Large intestine (tissue), 12 donors: ENCODE measurements around the gene ZMAT1. TPM values are rescaled to one million over a fixed set of nuclear protein-coding genes. Genes with fewer than 3 reads are reported as not detected.
A peak's percentile ranks its signal among the peaks of the same experiment; 100 is the strongest.
"Not testable (repeated sequence)": the region's sequence is repeated elsewhere in the genome, so short reads cannot be mapped to it uniquely, and the experiment has no call there.

Source experiments
- DNase-seq, 2 donors: peaks; one replicate each; pipeline versions ENCODE4 v3.0.0 to v3.0.0-alpha.2; 2013
- H3K27ac ChIP-seq: one replicate; pipeline ENCODE4 v1.5.1; 2013; ENCODE audit warnings: low read length
- H3K27me3 ChIP-seq: 2 replicates; pipeline ENCODE4 v1.6.1; 2013; ENCODE audit warnings: low read length; ENCODE audit not compliant: control insufficient read depth, insufficient read depth
- H3K36me3 ChIP-seq: 2 replicates; pipeline ENCODE4 v1.6.1; 2013; ENCODE audit warnings: low read length; ENCODE audit not compliant: control insufficient read depth, insufficient read depth
- H3K4me1 ChIP-seq: one replicate; pipeline ENCODE4 v1.6.1; 2013; ENCODE audit warnings: low read length; ENCODE audit not compliant: control insufficient read depth, insufficient read depth
- H3K4me3 ChIP-seq: one replicate; pipeline ENCODE4 v1.5.1; 2013; ENCODE audit warnings: low read length
- H3K9me3 ChIP-seq: one replicate; pipeline ENCODE4 v1.6.1; 2013; ENCODE audit warnings: mild to moderate bottlenecking, low read depth, low read length, moderate library complexity; ENCODE audit not compliant: control insufficient read depth
- WGBS: methylation state at CpG from one replicate; pipeline ENCODE4 v1.1.5; 2013; ENCODE audit warnings: low lambda C conversion rate; ENCODE audit not compliant: insufficient coverage; 5-methylcytosine and 5-hydroxymethylcytosine counted together
- long read RNA-seq, 11 donors: transcript quantifications; one replicate each; lab custom pipeline, GENCODE V29; 2026
- polyA plus RNA-seq: library from polyadenylated mRNA; unstranded; fragments of 120-200 nt; gene quantifications from one replicate; pipeline ENCODE4 v1.2.1, GENCODE V29; 2013

The ZMAT1 gene
- polyA plus RNA-seq, result 18.4 TPM
- long read RNA-seq, donor 1, full-length matches to known transcripts, result 1 of 1 reads
- long read RNA-seq, donor 1, partial matches to known transcripts, result 0 of 1 reads
- long read RNA-seq, donor 1, other reads (novel, unspliced or antisense), result 0 of 1 reads
- long read RNA-seq, donor 2, full-length matches to known transcripts, result 3 of 8 reads
- long read RNA-seq, donor 2, partial matches to known transcripts, result 5 of 8 reads
- long read RNA-seq, donor 2, other reads (novel, unspliced or antisense), result 0 of 8 reads
- long read RNA-seq, donor 3, full-length matches to known transcripts, result 5 of 5 reads
- long read RNA-seq, donor 3, partial matches to known transcripts, result 0 of 5 reads
- long read RNA-seq, donor 3, other reads (novel, unspliced or antisense), result 0 of 5 reads
- long read RNA-seq, donor 4, full-length matches to known transcripts, result 1 of 1 reads
- long read RNA-seq, donor 4, partial matches to known transcripts, result 0 of 1 reads
- long read RNA-seq, donor 4, other reads (novel, unspliced or antisense), result 0 of 1 reads
- long read RNA-seq, donor 5, full-length matches to known transcripts, result 2 of 2 reads
- long read RNA-seq, donor 5, partial matches to known transcripts, result 0 of 2 reads
- long read RNA-seq, donor 5, other reads (novel, unspliced or antisense), result 0 of 2 reads
- long read RNA-seq, donor 6, full-length matches to known transcripts, result 2 of 2 reads
- long read RNA-seq, donor 6, partial matches to known transcripts, result 0 of 2 reads
- long read RNA-seq, donor 6, other reads (novel, unspliced or antisense), result 0 of 2 reads
- long read RNA-seq, donor 7, result 0 reads
- long read RNA-seq, donor 8, full-length matches to known transcripts, result 9 of 9 reads
- long read RNA-seq, donor 8, partial matches to known transcripts, result 0 of 9 reads
- long read RNA-seq, donor 8, other reads (novel, unspliced or antisense), result 0 of 9 reads
- long read RNA-seq, donor 9, full-length matches to known transcripts, result 9 of 9 reads
- long read RNA-seq, donor 9, partial matches to known transcripts, result 0 of 9 reads
- long read RNA-seq, donor 9, other reads (novel, unspliced or antisense), result 0 of 9 reads
- long read RNA-seq, donor 10, full-length matches to known transcripts, result 3 of 3 reads
- long read RNA-seq, donor 10, partial matches to known transcripts, result 0 of 3 reads
- long read RNA-seq, donor 10, other reads (novel, unspliced or antisense), result 0 of 3 reads
- long read RNA-seq, donor 11, full-length matches to known transcripts, result 4 of 4 reads
- long read RNA-seq, donor 11, partial matches to known transcripts, result 0 of 4 reads
- long read RNA-seq, donor 11, other reads (novel, unspliced or antisense), result 0 of 4 reads

DNA sequence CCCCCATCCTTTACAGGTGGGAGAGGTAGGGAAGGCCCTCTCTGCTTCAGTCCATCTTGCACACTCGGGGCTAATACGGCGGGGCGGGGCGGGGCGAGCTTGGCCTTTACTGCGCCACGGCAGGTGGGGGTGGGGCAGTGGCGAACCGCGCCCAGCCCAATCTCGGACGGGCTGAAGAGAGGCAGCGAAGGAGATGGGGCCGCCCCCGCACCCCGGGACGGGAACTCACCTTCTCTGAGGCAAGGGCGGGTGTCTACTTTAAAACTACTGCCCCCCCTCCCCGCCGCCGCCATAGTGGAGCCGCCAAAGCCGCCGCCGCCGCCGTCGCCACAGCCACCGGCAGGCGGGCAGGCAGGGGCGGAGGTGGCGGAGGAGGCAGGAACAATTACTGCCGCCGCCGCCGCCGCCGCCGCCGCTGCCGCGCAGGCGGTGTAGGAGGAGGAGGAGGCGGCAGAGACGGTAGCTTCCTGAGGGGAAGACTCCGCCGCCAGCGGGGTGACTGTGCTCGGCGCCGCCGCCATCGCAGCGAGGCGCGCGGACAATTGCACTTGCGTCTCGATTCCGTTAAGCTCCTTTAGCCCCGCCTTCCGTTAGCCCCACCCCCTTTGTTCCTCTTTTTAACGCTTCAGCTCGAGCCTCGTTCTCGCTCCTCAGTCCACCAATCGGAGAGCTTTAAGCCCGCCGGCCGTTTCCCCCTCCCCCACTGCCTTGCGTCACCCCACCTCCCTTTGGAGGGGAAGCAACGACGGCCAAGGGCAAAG lies at the start of gene ZMAT1:
Gene ZMAT1 (minus strand): TSS at position 540 of the 761 bp plus-strand sequence. CDS start 19 bp downstream, at position 521.
- DNase-seq, result peak; percentile 90 to 92
- Histone ChIP-seq H3K27ac (peak within 1 kb of the TSS; percentile 72), H3K36me3 (no peaks in the 10 kb centered on the region), H3K4me1 (no peaks in the 10 kb centered on the region), H3K9me3 (peaks cover 6% of the 10 kb centered on the region), H3K4me3 (peak within 1 kb of the TSS; percentile 54), H3K27me3 (no peaks in the 10 kb centered on the region)
- WGBS, result no CpG with 5 or more reads among the region's 74 CpGs

DNA sequence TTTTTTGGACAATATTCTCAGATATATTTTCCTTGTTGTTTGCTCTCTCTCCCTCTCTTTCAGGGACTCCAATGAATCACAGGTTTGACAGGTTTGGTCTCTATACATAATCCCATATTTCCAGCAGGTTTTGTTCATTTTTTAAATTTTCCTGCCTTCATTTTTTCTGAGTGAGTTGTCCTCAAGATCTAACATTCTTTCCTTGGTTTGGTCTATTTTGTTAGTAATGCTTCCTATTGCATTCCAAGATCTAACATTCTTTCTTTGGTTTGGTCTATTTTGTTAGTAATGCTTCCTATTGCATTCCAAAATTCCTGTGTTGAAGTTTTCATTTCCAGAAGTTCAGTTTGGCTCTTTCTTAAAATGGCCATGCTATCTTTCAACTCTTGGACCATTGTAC lies 45.3 kb upstream of the ZMAT1 start:
- no peak overlapping the region for H3K27ac ChIP-seq
- H3K36me3 ChIP-seq, result no peaks in the 10 kb centered on the region
- no peak overlapping the region for H3K4me3 ChIP-seq
- H3K27me3 ChIP-seq, result no peaks in the 10 kb centered on the region
- no peak for DNase-seq
- no peaks in the 10 kb centered on the region for H3K4me1 ChIP-seq
- no peaks in the 10 kb centered on the region for H3K9me3 ChIP-seq

DNA sequence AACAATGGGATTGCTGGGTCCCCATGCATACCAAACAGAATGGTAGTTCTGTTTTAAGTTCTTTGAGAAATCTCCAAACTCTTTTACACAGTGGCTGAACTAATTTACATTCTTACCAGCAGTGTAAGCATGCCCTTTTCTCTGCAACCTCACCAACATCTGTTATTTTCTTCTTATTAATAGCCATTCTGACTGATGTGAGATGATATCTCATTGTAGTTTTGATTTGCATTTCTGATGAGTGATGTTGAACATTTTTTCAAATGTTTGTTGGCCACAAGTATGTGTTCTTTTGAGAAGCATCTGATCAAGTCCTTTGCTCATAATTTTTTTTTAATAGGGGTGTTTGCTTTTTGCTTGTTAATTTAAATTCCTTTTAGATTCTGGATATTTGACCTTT lies 41.2 kb upstream of the ZMAT1 start:
- Histone ChIP-seq H3K27ac (no peak overlapping the region), H3K4me3 (no peak overlapping the region), H3K4me1 (no peaks in the 10 kb centered on the region), H3K27me3 (no peaks in the 10 kb centered on the region), H3K9me3 (no peaks in the 10 kb centered on the region), H3K36me3 (no peaks in the 10 kb centered on the region)
- no peak for DNase-seq

DNA sequence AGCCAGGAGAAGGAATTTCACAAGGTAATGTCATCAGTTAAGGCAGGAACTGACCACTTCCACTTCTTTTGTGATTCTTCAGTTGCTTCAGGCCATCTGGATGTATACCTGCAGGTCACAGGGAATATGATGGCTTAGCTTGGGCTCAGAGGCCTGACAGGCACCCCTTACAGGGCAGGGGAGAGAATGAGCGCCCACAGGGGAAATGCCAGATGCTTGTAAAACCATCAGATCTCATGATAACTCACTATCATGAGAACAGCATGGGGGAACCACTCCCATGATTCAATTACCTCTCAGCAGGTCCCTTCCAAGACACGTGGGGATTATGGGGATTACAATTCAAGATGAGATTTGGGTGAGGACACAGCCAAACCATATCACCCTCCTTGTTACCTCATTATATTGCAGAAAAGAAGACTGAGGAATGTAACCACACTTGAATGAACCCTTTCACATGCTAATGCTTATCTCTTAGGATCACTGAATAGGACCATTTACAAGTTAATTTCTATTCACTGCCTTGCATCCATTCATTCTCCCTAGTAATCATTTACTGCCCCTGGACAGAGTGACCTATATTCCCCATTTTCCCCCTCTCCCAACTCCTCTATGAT lies 33.2 kb upstream of the ZMAT1 start:
- H3K4me1 ChIP-seq, H3K9me3 ChIP-seq, H3K4me3 ChIP-seq, H3K36me3 ChIP-seq, DNase-seq, H3K27ac ChIP-seq, H3K27me3 ChIP-seq: not testable (repeated sequence)
- WGBS, result no CpG with 5 or more reads among the region's 2 CpGs

DNA sequence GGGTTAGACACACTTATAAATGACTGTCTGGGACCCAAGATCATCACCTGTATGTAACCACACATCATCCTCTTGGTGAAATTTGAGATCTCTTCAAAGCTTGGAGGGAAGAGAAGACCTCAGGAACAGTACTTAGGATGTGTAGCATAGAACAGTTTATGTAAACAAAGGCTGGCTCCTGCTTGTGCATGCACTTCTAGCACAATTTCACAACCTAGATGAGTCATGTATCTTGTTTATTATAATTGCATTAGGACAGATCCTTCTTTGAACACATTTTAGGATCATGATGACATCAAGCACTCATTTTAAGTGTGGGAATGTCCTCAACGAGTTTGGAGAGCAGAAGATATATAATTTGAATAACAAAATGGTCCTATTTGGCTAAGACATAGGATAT lies 26.3 kb upstream of the ZMAT1 start:
- no peaks in the 10 kb centered on the region for H3K9me3 ChIP-seq
- DNase-seq, result no peak
- no peaks in the 10 kb centered on the region for H3K27me3 ChIP-seq
- WGBS, result 60% methylated on average over 1 of the region's 1 CpG
- no peak overlapping the region for H3K4me3 ChIP-seq
- H3K27ac ChIP-seq, result no peak overlapping the region
- H3K36me3 ChIP-seq, result no peaks in the 10 kb centered on the region
- no peaks in the 10 kb centered on the region for H3K4me1 ChIP-seq

DNA sequence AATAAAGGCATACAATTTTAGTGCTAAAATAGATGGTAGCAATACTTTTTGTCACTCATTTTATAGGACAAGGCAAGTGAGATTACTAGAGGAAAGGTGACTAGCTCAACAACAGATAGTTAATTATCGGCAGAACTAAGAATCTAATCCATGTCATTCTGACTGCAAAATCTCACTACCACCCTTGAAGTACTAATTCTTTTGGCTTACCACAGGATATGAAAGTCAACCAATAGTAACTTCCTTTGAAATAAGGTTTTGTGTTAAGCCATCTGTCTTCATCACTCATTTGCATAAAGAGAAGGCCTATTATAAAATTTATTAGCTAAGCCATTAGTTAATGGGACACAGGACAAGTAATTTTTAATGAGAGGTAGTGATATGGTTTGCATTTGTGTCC lies 25.3 kb upstream of the ZMAT1 start:
- no CpG with 5 or more reads among the region's 1 CpG for WGBS
- Histone ChIP-seq H3K9me3 (no peaks in the 10 kb centered on the region), H3K27ac (no peak overlapping the region), H3K4me3 (no peak overlapping the region), H3K27me3 (no peaks in the 10 kb centered on the region), H3K4me1 (no peaks in the 10 kb centered on the region), H3K36me3 (no peaks in the 10 kb centered on the region)
- DNase-seq, result no peak

DNA sequence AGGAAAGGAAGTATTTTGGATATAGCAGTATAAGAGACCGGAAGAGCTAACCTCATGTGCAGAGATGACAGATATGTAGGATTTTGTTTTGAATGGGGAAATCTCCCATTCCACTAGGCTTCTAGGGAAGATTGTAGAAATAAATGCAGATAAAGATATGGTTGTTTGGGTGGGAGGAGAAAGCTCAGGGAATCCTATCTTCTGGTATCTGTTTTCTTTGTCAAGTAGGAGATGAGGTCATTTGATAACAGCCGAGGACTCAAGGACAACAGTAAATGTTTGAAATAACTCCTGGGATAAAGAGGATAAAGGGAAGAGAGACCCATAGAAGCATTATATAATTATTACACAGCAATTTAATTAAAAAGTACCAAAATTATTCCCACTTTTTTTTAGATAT lies 24.7 kb upstream of the ZMAT1 start:
- no peak overlapping the region for H3K4me3 ChIP-seq
- H3K4me1 ChIP-seq, result no peaks in the 10 kb centered on the region
- no peaks in the 10 kb centered on the region for H3K27me3 ChIP-seq
- DNase-seq, result no peak
- WGBS, result no CpG with 5 or more reads among the region's 2 CpGs
- H3K27ac ChIP-seq, result no peak overlapping the region
- no peaks in the 10 kb centered on the region for H3K9me3 ChIP-seq
- no peaks in the 10 kb centered on the region for H3K36me3 ChIP-seq

DNA sequence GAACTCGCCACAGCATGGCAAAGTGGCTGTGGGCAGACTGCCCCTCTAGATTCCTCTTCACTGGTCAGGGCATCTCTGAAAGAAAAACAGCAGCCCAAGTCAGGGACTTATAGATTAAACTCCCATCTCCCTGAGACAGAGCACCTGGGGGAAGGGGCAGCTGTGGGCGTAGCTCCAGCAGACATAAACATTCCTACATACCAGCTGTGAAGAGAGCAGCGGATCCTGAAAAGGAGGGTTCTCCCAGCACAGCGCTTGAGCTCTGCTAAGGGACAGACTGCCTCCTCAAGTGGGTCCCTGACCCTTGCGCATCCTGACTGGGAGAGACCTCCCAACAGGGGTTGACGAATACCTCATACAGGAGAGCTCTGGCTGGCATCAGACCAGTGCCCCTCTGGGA lies 18.8 kb upstream of the ZMAT1 start:
- no peak for DNase-seq
- no peaks in the 10 kb centered on the region for H3K4me1 ChIP-seq
- H3K27me3 ChIP-seq, result no peaks in the 10 kb centered on the region
- H3K36me3 ChIP-seq, result no peaks in the 10 kb centered on the region
- no peaks in the 10 kb centered on the region for H3K9me3 ChIP-seq
- no CpG with 5 or more reads among the region's 6 CpGs for WGBS
- H3K4me3 ChIP-seq, result no peak overlapping the region
- H3K27ac ChIP-seq, result no peak overlapping the region

DNA sequence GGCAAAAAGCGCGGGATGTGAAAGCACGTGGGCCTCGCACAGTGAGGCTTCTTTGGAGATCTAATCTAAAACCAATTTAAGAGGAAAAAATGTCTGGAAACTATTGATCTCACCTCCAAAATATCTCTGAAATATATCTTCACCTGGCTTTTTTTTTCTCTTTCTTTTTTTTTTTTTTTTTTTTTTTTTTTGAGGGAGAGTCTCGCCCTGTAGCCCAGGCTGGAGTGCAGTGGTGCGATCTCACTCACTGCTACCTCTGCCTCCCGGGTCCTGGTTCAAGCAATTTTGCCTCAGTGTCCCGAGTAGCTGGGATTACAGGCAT lies 383 bp upstream of the ZMAT1 start:
- WGBS, result no CpG with 5 or more reads among the region's 8 CpGs
- H3K9me3 ChIP-seq, result peaks cover 6% of the 10 kb centered on the region
- H3K4me3 ChIP-seq, result peak overlapping the region; percentile 54

More for the DNA sequence above, 383 bp upstream of the ZMAT1 start:
- no peaks in the 10 kb centered on the region for H3K4me1 ChIP-seq
- no peaks in the 10 kb centered on the region for H3K27me3 ChIP-seq
- H3K27ac ChIP-seq, result no peak overlapping the region
- no peak for DNase-seq
- H3K36me3 ChIP-seq, result no peaks in the 10 kb centered on the region
